ENCODE results near the gene SDR39U1. TPM values are rescaled to one million over a fixed set of nuclear protein-coding genes. Genes with fewer than 3 reads are reported as not detected.

SDR39U1 gene
- total RNA-seq, 1 experiment from 2014 or later = 3.3 TPM

DNA sequence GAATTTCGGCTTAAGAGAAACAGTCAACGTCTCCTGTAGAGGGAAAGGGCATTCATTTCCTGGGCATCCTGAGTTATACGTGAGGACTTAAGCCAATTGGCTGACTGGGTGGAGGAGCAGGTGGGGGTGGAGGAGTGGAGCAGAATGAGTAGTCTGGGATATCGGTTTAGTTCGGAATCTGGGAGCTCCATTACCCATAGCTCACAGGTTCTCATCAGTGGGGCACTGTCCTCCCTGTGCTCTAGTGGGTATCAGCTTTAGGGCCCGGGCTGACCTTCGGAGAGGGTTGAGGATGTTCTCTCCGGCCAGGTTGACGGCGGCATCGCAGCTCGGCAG lies 704 bp downstream of the SDR39U1 start:
- peak; percentile 61 for DNase-seq (ENCODE audit: low spot score)

DNA sequence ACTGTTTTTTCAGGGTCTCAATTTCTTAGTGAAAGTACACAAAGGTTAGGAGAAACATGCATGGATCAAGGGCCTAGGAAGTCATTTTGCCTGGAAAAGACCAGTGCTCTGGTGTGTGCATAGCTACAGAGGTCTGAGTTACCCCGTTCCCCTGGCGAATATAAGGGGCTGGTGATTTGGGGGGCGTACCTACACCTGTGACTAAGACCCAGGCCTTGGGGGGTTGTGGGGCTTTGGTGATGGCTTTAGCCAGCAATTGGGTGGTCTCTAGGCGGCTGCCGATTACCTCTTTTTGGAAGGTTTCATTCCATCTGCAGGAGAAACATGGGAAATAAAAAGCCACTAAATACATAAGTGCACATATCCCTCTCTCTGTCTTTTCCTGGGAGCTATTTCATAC lies 1.1 kb downstream of the SDR39U1 start:
- DNase-seq (ENCODE audit: low spot score) = no peak

DNA sequence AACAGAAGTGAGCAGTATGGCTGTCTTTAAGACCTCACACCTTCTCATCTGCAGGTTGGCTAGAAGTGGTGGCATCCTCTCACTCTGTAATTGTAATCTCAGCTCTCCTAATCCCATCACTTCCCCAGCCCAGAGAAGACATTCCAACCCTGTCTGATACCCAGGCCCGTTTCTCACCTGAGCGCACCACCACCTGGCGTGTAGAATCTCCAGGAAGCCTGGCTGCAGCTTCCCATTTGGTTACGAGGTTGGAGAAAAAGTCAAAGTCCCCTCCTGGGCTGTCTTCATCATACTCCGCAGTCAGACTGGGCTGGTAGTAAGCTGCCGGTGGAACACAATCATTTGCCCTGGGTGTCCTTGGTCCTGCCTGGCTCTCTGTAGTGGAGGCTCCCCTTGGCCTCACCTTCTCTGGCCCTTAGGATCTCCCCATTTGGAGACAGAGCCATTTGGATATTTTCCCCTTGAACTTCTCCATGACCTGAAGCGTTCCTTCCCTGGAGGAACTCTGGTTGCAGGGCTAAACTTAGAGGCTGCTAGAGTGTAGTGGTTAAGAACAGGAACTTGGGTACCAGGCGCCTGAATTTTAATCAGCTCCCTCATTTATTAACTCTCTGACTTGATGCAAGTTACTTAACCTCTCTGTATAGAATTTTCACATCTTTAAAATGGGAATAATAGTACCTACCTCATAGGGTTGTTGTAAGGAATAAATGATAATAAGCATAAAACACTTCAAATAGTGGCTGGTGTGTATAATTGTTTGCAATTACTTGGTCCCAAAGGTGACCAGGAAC lies 1.8 kb downstream of the SDR39U1 start:
- no peak for DNase-seq (ENCODE audit: low spot score)

DNA sequence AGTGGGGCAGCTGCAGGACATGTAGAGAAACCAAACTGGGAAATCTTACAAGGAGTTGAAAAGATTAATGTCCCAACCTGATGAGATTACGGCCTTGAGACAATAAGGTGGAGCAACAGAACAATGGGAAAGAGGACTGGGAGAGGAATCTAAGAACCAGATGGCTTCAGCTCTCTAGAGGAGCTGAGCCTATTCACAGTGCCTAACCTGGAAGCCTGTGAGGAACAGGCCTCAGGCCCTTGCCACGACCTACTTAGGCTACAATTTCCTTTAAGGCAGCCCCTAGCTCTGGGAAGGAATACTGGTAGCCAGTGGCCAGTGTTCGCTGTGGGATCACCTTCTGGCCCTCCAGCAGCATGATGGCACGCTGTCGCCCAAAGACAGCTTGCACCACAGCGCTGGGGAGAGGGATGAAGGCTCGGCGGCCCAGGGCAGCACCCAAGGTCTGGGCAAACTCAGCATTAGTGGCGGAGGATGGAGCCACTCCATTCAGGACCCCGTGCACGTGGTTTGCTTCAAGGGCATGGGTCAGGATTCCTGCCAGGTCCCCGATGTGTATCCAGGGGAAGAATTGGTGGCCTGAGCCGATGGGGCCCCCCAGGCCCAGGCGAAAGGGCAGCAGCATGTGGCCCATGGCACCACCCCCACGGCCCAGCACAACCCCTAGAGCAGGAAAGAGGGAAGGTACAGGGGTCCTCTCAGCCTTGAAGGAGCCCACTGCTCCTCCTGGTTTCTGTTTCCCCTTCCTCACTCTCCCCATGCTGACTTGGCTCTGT lies 2.6 kb downstream of the SDR39U1 start:
- DNase-seq (ENCODE audit: low spot score) = no peak

DNA sequence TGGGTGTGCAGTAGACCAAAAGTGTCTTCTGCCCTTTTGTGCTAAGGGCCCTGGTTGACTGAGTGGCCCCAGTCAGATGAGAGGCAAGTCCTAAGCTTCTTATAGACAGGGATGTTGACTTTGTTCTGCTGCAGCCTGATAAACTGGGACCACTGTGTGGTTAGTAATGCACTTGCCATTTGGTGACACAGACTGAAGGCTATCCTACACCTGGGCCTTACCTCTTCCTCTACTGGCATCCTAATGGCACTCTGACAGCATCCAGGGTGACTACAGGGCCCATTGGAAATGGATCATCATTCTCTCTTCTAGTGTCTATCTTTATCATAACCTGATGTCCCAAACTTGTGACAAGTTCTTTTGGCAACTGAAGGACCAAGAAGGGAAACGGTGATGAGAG lies 3.3 kb downstream of the SDR39U1 start:
- no peak for DNase-seq (ENCODE audit: low spot score)

DNA sequence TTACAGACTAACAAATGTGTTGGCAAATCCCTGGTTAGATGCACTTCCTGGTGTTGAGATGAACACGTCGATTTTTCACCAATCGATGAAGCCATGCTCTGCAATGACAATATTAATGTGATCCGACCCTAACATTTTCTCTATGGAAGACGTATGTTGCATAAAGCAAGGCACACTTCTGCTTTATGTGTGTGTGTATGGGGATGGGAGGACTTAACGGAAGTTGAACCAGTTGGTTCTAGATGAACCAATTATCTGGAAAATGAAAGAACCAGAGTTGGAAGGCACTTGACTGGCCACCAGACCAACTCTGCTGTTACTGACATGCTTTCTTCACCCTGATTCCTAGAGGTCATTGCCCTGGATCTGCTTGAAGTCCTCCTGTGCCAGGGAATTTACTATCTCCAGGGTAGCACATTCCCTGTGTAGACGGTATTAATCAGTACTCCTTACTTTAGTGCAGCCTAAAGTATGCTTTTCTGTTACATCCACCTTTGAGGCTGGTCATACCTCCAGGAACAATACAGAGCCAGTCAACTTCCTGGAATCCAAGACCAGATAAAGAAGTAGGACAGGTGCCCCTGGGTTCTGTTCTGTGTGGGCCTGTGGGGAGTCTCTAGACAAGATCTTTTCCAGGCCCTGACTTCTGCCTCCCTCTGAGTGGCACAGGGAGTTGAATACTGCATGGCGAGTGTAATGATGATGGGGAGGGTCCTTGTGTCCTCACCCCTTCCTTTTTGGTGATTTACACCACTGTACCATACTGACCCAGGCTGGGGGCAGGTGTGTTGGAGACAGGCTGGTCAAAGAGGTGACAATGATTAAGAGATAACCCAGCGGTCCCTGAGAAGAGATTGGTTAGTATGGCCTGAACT lies 4.1 kb downstream of the SDR39U1 start:
- no peak for DNase-seq (ENCODE audit: low spot score)

DNA sequence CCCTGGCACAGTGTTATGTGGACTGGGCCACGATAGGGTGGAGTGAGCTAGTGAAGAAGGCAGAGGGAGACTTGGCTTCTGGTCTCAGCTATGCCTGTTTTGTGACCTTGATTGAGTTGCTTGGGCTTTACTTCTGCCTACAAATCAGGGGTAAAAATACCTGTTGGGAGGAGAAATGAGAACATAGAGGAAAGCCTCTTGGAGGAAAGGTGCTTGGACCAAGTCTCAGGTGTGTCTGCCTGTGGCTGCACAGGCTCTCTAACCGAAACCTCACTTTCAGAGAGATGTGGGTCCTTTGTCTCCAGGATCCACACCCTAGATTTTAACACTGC lies 4.9 kb downstream of the SDR39U1 start:
- DNase-seq (ENCODE audit: low spot score) = no peak

DNA sequence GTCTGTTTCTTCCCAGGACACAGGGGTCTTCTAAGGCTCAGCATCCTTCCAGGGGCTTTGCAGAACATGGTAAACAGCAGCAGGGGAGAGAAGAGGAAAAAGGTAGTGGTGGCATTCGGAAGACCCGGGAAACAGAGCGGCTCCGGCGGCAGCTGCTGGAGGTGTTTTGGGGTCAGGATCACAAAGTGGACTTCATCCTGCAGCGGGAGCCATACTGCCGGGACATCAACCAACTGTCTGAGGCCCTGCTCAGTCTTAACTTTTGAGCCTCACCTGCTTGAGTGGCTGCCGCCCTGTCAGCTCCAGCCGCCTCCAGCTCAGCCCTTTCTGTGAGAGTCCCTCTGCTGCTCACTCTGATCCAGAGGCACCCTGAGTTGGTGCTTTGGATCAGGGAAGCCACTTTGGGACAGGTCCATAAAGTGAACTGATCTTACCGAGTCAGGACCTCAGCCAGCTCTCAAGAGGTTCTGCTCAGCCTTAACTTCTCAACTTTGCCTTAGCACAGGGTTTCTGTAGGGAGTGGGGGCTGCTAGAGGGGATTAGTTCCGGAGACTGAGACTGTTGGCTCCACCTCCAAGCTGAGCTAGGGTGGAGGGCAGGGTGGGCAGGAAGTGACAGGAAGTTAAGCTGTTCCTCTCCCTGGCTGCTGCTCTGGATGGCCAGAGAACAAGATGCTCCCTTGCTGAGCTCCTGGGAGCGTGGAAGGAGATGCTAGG lies 5.4 kb downstream of the SDR39U1 start:
- DNase-seq (ENCODE audit: low spot score) = no peak

DNA sequence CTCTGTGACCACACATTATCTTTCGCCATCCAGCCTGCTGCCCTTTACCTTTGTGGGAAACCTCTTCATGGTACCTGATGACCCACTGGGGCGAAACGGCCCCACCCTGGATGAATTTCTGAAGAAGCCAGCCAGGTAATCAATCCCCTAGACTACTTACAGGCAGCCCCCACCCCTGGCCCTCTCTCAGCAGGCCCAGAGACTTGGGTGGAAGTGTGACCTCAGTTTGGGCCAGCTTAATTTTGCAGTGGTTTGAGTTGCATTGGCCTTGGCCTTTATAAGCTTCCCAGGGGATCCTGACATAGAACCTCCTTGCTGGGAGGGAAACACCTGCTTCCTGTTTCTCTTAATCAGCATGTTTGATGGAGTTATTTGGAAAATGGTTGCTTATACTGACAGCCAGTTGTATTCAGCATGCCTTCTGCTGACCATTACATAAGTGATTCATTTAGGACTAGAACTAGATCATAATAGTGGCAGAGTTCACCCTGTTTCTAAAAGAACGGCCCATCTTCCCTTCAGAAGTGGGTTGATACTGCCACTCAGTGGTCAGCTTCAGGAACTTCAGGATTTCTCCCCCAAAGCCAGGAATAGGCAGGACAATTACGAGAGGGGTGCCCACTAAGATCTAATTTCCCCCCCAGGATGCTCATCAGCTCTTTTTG lies 6.1 kb downstream of the SDR39U1 start:
- peak; percentile 49 for DNase-seq (ENCODE audit: low spot score)

DNA sequence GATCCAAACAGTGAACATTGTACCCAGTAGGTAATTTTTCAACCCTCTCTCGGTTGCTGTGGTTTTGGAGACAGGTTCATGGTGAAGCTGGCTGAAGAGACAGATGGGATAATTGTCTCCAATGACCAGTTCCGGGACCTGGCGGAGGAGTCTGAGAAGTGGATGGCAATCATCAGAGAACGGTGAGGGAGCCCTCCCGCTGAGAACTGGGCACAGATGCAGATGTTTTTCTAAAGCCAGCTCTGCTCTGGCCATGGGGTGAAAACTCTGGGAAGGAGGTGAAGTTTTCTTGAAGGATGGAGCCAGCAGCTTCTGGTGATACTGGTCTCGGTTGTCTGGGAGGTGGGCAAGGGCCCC lies 6.6 kb downstream of the SDR39U1 start:
- DNase-seq (ENCODE audit: low spot score) = no peak

DNA sequence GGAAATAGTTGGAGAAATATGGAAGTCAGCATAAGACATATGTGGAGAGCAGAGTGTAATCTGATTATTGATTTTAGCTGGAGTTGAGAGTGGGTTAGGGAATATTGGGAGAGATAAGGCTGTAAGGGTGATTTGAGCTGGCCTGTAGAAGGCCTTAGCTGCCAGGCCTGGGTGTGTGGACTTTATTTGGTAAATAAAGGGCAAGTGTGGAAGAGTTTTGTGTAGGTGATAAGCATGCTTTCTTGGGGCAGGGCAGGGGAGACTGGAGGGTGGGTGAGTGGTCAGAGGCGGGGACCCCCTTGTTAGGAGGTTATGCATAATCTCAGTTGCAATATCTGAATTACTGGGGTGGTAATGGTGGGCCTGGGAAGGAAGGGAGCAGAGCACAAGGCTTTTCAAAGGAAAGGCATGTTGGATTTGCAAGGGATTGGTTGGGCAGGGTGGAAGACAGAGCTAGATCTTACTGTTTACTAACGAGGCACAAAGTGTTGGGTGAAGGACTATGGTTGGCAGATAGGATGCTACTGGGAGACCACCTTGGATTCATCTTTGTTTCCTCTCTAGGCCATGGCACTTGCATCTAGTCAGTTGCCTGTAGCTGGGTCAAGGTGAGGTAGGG lies 7.3 kb downstream of the SDR39U1 start:
- DNase-seq (ENCODE audit: low spot score) = no peak

DNA sequence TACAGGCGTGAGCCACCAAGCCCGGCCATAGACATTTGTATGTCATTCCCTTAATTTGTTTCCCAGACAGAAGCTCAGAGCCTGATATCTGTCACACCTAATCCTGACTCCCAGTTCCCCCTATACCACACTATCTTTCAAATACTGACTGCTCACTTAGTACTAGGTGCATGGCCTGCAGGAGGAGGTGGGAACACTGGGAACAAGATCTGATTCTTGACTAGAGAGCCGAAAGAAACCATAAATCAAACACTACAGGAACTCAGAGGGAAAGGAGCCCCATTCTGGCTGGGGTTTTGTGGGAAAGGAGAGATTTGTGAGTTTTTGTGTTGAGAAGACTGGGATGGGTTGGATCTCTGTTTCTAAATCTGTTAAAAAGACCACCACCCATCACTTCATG lies 7.9 kb downstream of the SDR39U1 start:
- DNase-seq (ENCODE audit: low spot score) = no peak

DNA sequence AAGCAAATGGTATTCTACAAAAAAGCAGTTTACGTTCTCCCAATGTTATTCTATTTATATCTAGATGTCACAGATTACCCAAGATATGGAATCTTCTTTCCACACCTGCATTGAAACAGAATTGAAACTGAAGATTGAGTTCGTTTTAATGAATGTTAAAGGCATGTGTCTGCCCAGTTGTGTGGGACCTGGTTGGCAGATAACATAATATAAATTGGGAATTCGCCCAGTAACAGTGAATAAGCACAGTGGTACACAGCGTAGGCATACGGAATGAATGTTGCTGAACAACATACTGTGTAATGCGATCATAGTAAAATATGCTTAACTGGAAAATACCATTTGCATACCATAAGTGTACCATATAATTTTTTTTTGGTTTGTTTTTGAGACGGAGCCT lies 8.5 kb downstream of the SDR39U1 start:
- DNase-seq (ENCODE audit: low spot score) = no peak

DNA sequence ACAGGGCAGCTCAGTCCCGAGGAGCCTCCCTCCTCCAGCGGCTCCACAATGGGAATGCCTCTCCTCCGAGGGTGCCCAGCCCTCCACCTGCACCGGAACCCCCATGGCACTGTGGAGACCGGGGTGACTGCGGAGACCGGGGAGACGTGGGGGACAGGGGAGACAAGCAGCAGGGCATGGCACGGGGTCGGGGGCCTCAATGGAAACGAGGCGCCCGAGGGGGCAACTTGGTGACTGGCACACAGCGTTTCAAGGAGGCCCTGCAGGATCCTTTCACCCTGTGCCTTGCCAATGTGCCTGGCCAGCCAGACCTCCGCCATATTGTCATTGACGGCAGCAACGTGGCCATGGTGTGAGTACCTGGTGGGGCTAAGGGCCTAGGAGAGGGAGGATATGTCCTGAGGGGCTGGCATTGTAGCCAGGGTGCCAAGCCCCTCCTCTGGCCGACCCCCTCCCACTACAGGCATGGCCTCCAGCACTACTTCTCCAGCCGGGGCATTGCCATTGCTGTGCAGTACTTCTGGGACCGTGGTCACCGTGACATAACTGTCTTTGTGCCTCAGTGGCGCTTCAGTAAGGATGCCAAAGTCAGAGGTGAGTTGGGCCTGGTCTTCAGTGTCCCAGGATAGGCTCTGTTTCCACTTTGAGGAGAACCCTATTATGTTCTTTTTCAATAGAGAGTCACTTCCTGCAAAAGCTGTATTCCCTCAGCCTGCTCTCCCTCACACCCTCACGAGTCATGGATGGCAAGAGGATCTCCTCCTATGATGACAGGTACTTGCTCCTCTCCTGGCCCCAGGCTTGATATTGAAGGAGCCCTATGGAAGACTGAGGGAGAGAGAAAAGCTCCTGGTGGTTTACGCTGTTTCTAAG lies 10.1 kb downstream of the SDR39U1 start:
- no peak for DNase-seq (ENCODE audit: low spot score)

DNA sequence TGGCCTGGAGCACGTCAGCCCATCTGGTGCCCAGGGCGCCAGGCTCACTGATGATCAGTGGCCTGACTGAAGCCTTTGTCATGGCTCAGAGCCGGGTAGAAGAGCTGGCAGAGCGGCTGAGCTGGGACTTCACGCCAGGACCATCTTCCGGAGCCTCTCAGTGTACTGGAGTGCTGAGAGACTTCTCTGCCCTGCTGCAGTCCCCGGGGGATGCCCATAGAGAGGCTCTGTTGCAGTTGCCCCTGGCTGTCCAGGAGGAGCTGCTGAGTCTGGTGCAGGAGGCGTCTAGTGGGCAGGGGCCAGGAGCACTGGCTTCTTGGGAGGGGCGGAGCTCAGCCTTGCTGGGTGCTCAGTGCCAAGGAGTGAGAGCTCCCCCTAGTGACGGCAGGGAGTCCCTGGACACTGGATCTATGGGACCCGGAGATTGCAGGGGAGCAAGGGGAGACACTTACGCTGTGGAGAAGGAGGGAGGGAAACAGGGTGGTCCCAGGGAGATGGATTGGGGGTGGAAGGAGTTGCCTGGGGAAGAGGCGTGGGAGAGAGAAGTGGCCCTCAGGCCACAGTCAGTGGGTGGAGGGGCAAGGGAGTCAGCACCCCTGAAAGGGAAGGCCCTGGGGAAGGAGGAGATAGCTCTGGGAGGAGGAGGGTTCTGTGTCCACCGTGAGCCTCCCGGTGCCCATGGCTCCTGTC lies 10.9 kb downstream of the SDR39U1 start:
- peak; percentile 70 for DNase-seq (ENCODE audit: low spot score)

DNA sequence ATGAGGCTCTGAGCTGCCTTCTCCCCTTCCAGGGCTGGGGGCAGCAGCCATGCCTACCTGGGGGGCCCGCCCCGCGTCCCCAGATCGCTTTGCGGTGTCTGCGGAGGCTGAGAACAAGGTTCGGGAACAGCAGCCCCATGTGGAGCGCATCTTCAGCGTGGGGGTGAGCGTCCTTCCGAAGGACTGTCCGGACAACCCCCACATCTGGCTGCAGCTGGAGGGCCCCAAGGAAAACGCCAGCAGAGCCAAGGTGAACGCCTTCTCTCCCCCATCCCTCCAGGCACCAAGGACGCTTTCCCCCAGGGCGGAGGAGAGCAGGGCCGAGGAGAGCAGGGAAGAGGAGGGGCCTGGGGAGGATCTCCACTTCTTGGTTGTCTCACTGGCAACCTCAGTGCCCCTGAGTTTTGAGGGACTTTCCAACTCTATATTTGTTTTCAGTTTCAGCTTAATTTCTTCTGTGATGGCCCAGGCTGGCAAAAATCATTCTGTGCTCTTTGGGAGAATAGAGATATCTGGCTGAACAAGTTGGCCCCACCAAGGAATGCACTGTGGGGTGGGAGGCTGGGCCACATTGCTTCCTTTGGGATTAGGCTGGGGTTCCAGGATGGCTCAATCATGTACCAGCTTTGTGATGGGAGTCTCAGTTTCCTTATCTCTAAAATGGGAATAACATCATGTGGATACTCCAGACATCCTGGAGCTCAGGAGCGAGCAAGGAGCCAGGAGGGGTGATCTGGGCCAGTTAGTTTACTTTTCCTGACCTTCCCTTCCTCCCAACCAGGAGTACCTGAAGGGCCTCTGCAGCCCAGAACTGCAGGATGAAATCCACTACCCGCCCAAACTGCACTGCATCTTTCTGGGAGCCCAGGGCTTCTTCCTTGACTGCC lies 11.7 kb downstream of the SDR39U1 start:
- DNase-seq (ENCODE audit: low spot score) = no peak

DNA sequence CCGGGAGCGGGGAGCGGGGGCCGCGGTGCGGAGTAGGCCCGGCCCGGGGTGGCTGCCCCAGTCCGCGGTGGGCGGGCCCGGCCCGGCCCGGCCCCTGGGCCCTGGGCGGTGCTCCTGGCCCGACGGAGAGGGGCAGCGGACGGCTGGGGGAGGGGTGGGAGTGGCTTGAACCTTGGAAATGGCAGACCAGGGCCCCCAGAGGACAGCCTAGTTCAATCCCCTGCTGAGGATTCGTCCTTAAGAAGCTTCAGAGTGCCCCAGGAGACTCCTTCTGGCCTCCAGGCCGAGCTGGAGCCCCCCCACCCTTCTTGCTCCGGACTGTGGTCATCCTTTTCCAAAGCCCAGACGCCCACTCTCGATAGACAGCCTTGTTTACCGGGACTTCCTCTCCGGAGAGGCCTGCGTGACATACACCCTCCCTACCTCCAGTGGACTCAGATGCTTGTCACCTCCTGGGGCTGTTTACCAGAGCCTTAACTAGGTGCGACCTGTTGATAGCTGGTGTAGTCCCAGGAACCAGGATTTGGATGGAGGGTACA lies 12.4 kb downstream of the SDR39U1 start:
- no peak for DNase-seq (ENCODE audit: low spot score)

Data from A172 (cell line).